SK-N-SH (cell line): ENCODE data around the gene RBM20. TPM values are rescaled to one million over a fixed set of nuclear protein-coding genes. Genes with fewer than 3 reads are reported as not detected.

Experiments
- CTCF ChIA-PET: fragments of 300-600, 350-600 bp; formaldehyde crosslinking; extraction: SDS; loops from one replicate; lab custom pipeline; 2021; lab: Yijun Ruan, JAX
- POLR2A ChIA-PET: fragments of 350-600 bp; sonication (Branson Sonifier 250); formaldehyde crosslinking; extraction: SDS; loops from one replicate; lab custom pipeline; 2020; ENCODE audit warnings: antibody characterized with exemption, inconsistent platforms; lab: Yijun Ruan, JAX
- DNase-seq: peaks from one replicate; pipeline ENCODE4 v3.0.0; 2012
- H2AFZ ChIP-seq: fragments of 200-600 bp; sonication (generic); 2 replicates; pipeline ENCODE4 v1.8.1; 2016; ENCODE audit warnings: antibody characterized with exemption, mild to moderate bottlenecking, low read depth
- H3F3A ChIP-seq: fragments of 200-600 bp; sonication (generic); replicated peaks from 2 replicates; pipeline ENCODE3; 2016; ENCODE audit warnings: antibody characterized with exemption, mild to moderate bottlenecking; ENCODE audit not compliant: insufficient read depth
- H3K27ac ChIP-seq, 2 experiments: fragments of 200-500 bp in 1 of 2; fragments of 200-600 bp in 1 of 2; sonication (Bioruptor generic) in 1 of 2; sonication (generic), shearing (Covaris generic) in 1 of 2; 2 replicates each; pipeline versions ENCODE4 v1.5.1 to v1.6.1; 2014 to 2016; ENCODE audit warnings: low read depth in 2 of 2, inconsistent platforms in 1 of 2, low read length in 1 of 2, mild to moderate bottlenecking in 1 of 2, mixed read lengths in 1 of 2
- H3K27me3 ChIP-seq: fragments of 200-600 bp; sonication (generic), shearing (Covaris generic); 2 replicates; pipeline ENCODE4 v1.6.1; 2016; ENCODE audit warnings: mixed run types; ENCODE audit not compliant: insufficient read depth
- H3K36me3 ChIP-seq, 2 experiments: fragments of 200-500 bp in 1 of 2; fragments of 200-600 bp in 1 of 2; sonication (Bioruptor generic) in 1 of 2; sonication (generic) in 1 of 2; replicated peaks in 1 of 2; 2 replicates each; pipeline versions ENCODE3 to v1.5.1; 2014 to 2016; ENCODE audit warnings: low read length in 1 of 2, mild to moderate bottlenecking in 1 of 2; ENCODE audit not compliant: insufficient read depth in 2 of 2, control insufficient read depth in 1 of 2
- H3K4me1 ChIP-seq, 2 experiments: fragments of 200-500 bp in 1 of 2; fragments of 200-600 bp in 1 of 2; sonication (Bioruptor generic) in 1 of 2; sonication (generic), shearing (Covaris generic) in 1 of 2; 2 replicates each; pipeline versions ENCODE4 v1.5.1 to v1.6.1; 2014 to 2016; ENCODE audit warnings: low read depth in 1 of 2, low read length in 1 of 2, mixed run types in 1 of 2; ENCODE audit not compliant: insufficient read depth in 2 of 2, control insufficient read depth in 1 of 2
- H3K4me2 ChIP-seq: fragments of 200-600 bp; sonication (generic), shearing (Covaris generic); 2 replicates; pipeline ENCODE4 v1.6.1; 2017; ENCODE audit warnings: mixed run types
- H3K4me3 ChIP-seq, 2 experiments: fragments of 200-500 bp in 1 of 2; fragments of 200-600 bp in 1 of 2; sonication (Bioruptor generic) in 1 of 2; sonication (generic), shearing (Covaris generic) in 1 of 2; 2 replicates each; pipeline versions ENCODE4 v1.5.1 to v1.8.1; 2014 to 2016; ENCODE audit warnings: low read depth in 2 of 2, inconsistent platforms in 1 of 2, low read length in 1 of 2, mild to moderate bottlenecking in 1 of 2, mixed read lengths in 1 of 2, moderate library complexity in 1 of 2
- H3K79me2 ChIP-seq: fragments of 200-600 bp; sonication (generic); 2 replicates; pipeline ENCODE4 v1.8.1; 2017; ENCODE audit warnings: mild to moderate bottlenecking; ENCODE audit not compliant: insufficient read depth
- H3K9ac ChIP-seq: fragments of 200-600 bp; sonication (generic); 2 replicates; pipeline ENCODE4 v1.6.1; 2017; ENCODE audit warnings: mixed run types
- H3K9me2 ChIP-seq: fragments of 200-600 bp; sonication (generic); 2 replicates; pipeline ENCODE4 v1.6.1; 2017; ENCODE audit warnings: mixed run types
- H3K9me3 ChIP-seq: fragments of 200-600 bp; sonication (generic); 2 replicates; pipeline ENCODE4 v1.6.1; 2017; ENCODE audit warnings: mixed run types, mild to moderate bottlenecking, moderate library complexity
- H4K20me1 ChIP-seq: fragments of 200-600 bp; sonication (generic); 2 replicates; pipeline ENCODE4 v1.6.1; 2017; ENCODE audit warnings: mild to moderate bottlenecking, mixed run types; ENCODE audit not compliant: insufficient read depth
- ELF1 ChIP-seq: IDR thresholded peaks from 2 replicates; pipeline ENCODE4 v1.4.0; 2012
- GATA2 ChIP-seq: sonication (generic); formaldehyde crosslinking; IDR thresholded peaks from 2 replicates; pipeline ENCODE4 v1.5.0; 2020; ENCODE audit warnings: mild to moderate bottlenecking, missing genetic modification reagents
- JUND ChIP-seq: IDR thresholded peaks from 2 replicates; pipeline ENCODE4 v1.4.0; 2012
- MAX ChIP-seq: IDR thresholded peaks from 2 replicates; pipeline ENCODE4 v1.4.0; 2012; ENCODE audit warnings: low read depth
- NRF1 ChIP-seq: IDR thresholded peaks from 2 replicates; pipeline ENCODE4 v1.6.1; 2012; ENCODE audit warnings: low read depth, mild to moderate bottlenecking, low read length
- RAD21 ChIP-seq: IDR thresholded peaks from 2 replicates; pipeline ENCODE4 v1.6.1; 2012; ENCODE audit warnings: mild to moderate bottlenecking, low read length
- RCOR1 ChIP-seq: fragments of 150-350 bp; IDR thresholded peaks from 2 replicates; pipeline ENCODE4 v1.6.1; 2017; ENCODE audit warnings: antibody characterized with exemption, low read length
- RFX5 ChIP-seq: IDR thresholded peaks from 2 replicates; pipeline ENCODE4 v1.6.1; 2012; ENCODE audit warnings: mild to moderate bottlenecking, improper control_type of control experiment, low read length
- SIN3A ChIP-seq: IDR thresholded peaks from 2 replicates; pipeline ENCODE4 v1.6.1; 2012; ENCODE audit warnings: low read depth, mild to moderate bottlenecking, low read length, moderate library complexity, borderline replicate concordance
- SMC3 ChIP-seq: IDR thresholded peaks from 2 replicates; pipeline ENCODE4 v1.6.1; 2012; ENCODE audit warnings: low read depth, low read length, improper control_type of control experiment
- USF1 ChIP-seq: IDR thresholded peaks from 2 replicates; pipeline ENCODE4 v1.4.0; 2012; ENCODE audit warnings: low read depth, borderline replicate concordance
- USF2 ChIP-seq: fragments of 150-350 bp; IDR thresholded peaks from 2 replicates; pipeline ENCODE4 v1.6.1; 2017; ENCODE audit warnings: antibody characterized with exemption, low read length, low read depth, borderline replicate concordance
- WGBS: methylation state at CpG from one replicate; pipeline ENCODE4 v1.1.6; 2017; ENCODE audit warnings: low lambda C conversion rate; 5-methylcytosine and 5-hydroxymethylcytosine counted together
- polyA plus RNA-seq, 3 experiments: library from polyadenylated mRNA; depleted of rRNA; stranded (reverse); fragments of >200 nt; gene quantifications; 2 replicates each; pipeline ENCODE4 v1.2.3, GENCODE V29; 2012

RBM20 gene
- polyA plus RNA-seq, 1 of the 3 experiments (the other 2 are of a cell fraction), result 0.64 TPM

- Histone ChIP-seq H3K9ac (no peak overlapping the region), H3K4me3 (no peak overlapping the region), H3K36me3 (no peaks in the 10 kb centered on the region), H3K27ac (no peak overlapping the region), H3K4me2 (no peak overlapping the region), H3K9me3 (no peaks in the 10 kb centered on the region), H3K4me1 (peaks cover 0 to 3% of the 10 kb centered on the region in 2 experiments; a peak in 2 of 4 replicates), H4K20me1 (no peaks in the 10 kb centered on the region), H2AFZ (no peak overlapping the region), H3K79me2 (no peaks in the 10 kb centered on the region), H3F3A (no peaks in the 10 kb centered on the region), H3K9me2 (no peaks in the 10 kb centered on the region), H3K27me3 (no peaks in the 10 kb centered on the region)
- ChIA-PET POLR2A (no interaction called here), CTCF (interaction anchor here (1.1 to 3.6 kb wide), 6 partner anchors 21 to 130 kb away, joined by 3 to 12 read pairs (median 4); no protein-coding TSS in a partner anchor)
- no peak for TF ChIP-seq USF1
- no peak for TF ChIP-seq JUND
- no peak for TF ChIP-seq SMC3
- TF ChIP-seq USF2, result no peak
- TF ChIP-seq NRF1, result no peak
- no peak for TF ChIP-seq MAX
- TF ChIP-seq SIN3A, result no peak
- no peak for DNase-seq
- 84% methylated on average over 5 of the region's 5 CpGs for WGBS
These were observed 27.6 kb upstream of the RBM20 start for GRCh38 chr10:110616493-110617033.

- Histone ChIP-seq H3K4me3 (no peak overlapping the region), H3K9me3 (no peaks in the 10 kb centered on the region), H3K79me2 (no peaks in the 10 kb centered on the region), H3K27me3 (no peaks in the 10 kb centered on the region), H3K36me3 (no peaks in the 10 kb centered on the region), H3K4me1 (peaks cover 0 to 3% of the 10 kb centered on the region in 2 experiments; a peak in 2 of 4 replicates), H2AFZ (no peak overlapping the region), H3K27ac (no peak overlapping the region), H3F3A (no peaks in the 10 kb centered on the region), H3K4me2 (no peak overlapping the region), H4K20me1 (no peaks in the 10 kb centered on the region), H3K9ac (no peak overlapping the region), H3K9me2 (no peaks in the 10 kb centered on the region)
- TF ChIP-seq RCOR1 (no peak), RAD21 (no peak), GATA2 (no peak), RFX5 (no peak), ELF1 (no peak)
- no peak for DNase-seq
- CTCF ChIA-PET, result interaction anchor here (1.1 to 7.4 kb wide), 6 partner anchors 8 to 129 kb away, joined by 3 to 39 read pairs (median 8); no protein-coding TSS in a partner anchor
- POLR2A ChIA-PET, result no interaction called here
- 92% methylated on average over 7 of the region's 7 CpGs for WGBS
These were observed 26.5 kb upstream of the RBM20 start for GRCh38 chr10:110617425-110618229.
